ENCODE results near the gene FGF1.

FGF1 gene

DNA sequence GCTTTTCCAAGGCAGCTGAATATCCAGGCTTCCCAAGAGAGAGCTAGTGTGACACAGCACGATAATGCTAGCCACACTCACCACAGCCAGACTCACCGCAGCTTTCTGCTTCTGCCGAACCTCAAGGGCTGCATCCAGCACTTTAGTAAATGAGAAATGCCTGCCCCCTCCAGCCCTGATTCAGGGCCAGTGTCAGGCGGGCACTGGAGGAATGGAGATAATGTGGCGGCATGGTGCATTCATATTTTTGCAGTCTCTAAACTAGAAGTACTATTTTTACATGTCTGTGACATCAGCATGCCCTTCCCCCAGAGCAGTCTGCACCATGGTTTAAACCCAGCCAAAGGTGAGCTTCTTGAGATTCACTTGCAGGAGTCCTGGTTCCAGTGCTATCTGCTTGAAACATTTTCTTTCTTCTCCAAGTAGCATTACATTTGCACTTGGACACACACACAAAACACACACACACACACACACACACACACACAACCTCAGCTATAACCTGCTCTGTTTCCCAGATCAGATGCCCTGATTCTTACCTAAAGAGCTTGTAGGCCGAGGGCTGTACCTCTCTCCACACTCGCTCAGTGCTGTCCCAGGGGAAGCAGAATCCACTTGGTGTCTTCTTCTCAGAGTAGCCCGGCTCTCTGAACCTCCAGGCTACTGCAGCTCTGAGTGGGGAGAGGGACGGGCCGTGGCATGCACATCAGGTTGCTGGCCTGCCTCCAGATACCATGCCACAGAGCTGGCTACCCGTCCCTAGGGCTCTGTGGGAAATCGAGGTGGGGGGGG lies at the start of gene FGF1:
FGF1 (minus strand) TSS at position 673 of the 792 bp plus-strand sequence. CDS start 71,963 bp downstream, outside the sequence.
- DNase-seq (ENCODE audit: low spot score), result peak; percentile 77

DNA sequence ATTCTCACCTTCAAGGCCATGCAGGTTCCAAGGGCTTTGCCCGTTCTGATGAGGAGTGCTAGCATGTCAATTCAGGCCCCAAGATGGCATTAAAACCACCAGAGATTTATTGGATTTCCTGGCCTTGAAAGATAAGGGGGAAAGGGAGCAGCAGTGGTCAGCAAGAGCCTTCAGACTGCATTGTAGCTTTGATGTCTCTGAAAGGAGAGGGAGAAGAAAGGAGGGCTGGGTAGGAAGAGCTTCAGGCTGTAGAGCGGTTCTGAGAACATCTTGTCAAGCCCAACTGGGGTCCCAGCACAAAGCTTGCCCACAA lies 41.8 kb upstream of the FGF1 start:
- no peak for DNase-seq (ENCODE audit: low spot score)

DNA sequence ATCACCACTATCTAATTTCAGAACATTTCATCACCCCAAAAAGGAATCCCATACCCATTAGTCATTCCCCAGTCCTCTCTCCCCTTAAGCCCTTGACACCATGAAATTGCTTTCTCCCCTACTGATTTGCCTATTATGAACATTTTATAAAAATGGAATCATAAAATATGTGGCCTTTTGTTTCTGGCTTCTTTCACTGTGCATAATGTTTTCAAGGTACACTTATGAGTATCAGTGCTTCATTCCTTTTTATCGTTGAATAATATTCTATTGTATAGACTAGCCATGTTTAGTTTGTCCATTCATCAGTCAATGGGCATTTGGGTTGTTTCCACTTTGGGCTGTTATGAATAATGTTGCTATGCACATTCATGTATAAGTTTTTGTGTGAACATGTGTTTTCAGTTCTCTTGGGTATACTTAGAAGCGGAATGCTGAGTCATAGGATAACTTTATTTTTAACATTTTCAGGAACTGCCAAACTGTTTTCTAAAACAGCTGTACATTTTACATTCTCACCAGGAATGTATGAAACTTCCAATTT lies 40.4 kb upstream of the FGF1 start:
- no peak for DNase-seq (ENCODE audit: low spot score)

DNA sequence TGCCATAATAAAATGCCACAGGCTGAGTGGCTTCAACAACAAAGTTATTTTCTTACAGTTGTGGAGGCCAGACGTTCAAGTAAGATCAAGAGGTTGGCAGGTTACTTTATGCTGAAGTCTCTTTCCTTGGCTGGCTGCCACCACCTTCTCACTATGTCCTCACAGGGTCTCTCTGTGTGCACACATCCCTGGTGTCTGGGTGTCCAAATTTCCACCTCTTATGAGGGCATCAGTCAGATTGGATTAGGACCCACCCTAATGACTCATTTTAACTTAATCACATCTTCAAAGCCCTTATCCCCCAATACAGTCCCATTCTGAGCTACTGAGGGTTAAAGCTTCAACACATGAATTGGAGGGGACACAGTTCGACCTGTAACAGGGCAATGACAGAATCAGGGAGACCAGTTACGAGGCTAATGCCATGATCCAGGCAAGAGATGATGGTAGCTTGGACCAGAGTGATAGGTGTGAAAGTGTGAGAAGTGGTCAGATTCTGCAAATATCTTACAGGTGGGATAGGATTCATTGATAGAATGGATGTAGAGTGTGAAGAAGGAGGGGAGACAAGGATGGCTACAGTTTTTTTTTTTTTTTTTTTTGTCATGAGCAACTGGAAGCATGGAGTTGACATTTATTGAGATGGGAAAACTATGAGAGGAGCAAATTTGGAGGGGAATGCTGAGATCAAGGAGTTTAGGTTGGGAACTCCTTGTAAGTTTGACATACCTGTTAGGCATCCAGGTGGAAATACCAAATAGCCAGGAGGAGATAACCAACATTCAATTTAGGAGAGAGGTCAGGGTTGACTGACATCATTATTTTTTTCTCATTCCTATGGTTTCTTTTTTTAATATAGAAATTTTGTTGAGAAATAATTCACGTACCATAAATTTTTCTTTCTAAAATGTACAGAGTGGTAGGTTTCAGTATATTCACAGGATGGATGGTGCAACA lies 39.6 kb upstream of the FGF1 start:
- DNase-seq (ENCODE audit: low spot score), result no peak

DNA sequence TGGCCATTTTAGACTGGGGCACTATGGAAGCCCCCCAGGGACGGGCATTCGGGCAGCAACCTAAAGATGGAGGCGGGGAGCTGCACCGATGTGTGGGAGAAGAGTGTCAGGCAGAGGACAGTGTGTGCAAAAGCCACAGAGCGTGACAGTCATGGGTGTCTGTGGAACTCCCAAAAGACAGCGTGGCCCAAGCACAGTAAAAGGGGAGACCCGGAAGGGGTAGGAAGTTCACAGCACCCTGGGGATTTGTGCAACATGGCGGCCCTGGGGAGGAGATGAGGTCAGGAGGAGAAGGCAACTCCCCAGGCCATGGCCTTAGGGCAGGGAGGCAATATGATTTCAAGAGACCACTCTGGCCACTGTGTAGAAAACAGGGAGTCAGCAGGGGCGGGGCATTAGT lies 38.9 kb upstream of the FGF1 start:
- no peak for DNase-seq (ENCODE audit: low spot score)

DNA sequence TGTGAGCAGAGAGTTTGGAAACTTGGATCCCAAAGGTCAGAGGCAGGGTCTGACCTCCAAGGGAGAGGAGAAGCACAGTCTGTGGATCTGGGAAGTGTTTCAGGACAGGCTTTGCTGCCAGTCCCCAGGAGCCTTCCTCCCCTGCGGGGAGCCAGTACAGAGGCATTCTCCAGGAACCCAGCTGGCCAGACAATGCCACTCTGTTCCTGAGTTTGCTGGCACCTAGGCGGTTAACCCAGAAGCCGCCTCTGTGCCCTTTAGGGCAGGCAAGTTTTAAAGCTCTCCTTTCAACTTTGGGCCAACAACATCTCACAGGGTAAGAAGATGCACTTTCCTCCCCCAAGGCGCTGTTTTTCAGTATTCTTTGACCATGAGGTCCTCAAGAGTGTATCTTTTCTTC lies 37.0 kb upstream of the FGF1 start:
- no peak for DNase-seq (ENCODE audit: low spot score)

DNA sequence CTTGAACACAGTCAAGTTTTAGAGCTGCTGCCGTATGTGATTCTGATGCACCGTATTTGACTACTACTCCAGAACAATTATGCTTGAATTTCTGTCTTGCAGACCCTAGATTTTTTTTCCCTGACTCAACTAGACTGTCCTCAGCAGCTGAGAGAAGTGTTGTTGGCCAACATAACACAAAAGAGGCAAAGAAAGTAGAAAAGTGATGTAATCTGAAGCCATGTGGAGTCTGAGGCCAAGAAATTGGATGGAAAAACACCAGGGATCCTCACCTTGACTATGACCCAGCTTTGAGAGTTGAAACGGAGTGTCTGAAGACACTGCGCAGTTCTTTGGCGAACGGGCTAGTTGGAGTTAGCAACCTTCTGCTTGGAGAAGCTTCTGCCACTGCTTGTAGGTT lies 36.3 kb upstream of the FGF1 start:
- DNase-seq (ENCODE audit: low spot score), result no peak

DNA sequence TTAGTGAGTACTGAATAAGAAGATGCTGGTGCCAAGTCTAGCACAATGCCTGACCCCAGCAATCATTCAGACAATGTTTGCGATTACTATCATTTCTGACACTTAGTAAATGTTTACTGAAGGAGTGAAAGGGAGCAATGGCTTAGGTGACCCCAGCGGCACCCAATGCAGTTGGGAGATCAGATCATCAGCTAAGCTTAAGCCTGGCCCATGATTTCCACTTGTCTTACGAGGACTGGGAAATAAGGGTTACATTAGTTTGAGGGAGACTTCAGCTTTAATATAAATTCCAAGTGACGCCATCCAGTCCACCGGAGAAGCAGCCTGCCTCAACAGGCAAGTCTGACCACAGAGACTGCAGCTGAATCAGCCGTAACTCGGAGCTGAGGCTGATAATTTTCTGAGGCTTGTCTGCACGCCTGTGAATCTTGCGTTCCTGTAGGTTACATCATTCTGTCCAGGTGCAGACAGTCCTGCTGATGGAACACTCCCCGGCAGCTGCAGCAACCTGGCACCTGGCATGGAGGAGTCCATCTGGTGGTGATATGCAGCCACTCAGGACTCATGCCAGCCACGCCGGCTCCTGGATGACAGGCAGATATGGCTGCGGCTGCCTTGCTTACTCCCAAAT lies 34.9 kb upstream of the FGF1 start:
- DNase-seq (ENCODE audit: low spot score), result no peak

DNA sequence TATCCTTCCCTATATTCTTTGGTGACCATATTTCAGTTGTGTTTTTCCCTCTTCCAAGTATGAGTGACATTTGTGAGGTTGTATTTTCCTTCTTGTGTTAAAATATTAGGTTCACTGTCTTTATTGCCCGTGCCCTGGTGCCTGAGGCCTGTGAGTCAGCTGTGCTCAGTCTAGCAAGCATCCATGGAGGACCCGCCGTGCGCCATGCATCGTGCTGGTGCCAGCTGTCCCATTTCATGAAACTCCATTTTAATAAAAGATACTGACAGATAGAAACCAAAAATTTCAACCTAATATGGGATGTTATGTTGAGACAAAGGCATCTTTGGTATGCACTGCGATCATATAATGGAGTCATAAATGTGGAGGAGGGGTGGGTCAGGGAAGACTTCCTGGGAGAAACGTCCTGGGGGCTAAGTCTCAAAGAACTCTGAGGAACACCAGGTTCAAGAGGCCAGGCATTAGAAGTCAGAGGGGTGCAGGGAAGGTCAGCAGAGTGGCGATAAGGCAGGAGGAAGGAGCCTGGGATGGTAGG lies 34.0 kb upstream of the FGF1 start:
- DNase-seq (ENCODE audit: low spot score), result no peak

DNA sequence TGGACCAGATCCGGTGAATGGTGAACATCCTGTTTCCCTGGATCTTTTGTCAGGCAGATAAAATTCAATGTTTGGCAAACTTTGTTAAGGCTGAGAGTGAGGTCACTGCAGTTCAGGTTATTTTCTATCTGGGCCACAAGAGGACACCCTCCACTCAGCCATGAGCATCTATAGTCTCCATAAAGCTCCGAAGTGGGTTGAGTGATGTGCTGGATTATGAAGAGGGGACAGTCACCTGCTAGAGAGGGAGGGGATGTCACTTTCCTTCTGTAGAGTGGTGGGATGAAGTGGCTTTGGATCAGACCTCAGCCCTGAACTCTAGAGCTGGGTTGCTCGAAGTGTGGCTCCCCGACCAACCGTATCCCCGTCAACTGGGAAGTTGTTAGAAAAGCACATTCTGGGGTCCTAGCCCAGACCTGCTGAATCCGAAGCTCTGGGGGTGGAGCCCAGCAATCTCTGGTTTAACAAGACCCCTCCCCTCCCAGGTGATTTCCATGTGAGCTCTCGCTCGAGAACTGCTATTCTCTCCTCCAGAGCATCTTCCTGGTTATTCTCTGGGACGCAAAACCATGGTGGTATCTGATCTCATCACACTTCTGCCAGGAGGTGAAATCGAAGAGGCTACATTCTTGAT lies 31.8 kb upstream of the FGF1 start:
- peak; percentile 55 for DNase-seq (ENCODE audit: low spot score)

DNA sequence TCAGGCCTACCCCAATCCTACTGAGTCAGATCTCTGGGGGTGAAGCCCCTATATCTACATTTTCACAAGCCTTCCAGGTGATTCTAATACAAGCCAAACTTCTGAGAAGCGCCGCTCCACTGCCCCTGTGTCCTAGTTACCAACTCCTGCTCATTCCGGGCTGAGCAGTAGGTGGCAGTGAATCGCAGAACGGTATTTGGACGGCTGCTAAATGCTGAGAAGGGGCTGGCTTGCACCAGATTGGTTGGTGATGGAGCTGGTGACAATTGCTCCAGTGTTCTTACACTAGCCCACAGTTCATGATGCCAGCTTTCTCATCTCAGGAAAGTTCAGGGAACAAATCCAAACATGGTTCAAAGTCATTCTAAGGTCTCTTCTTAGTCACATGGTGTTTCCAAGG lies 31.1 kb upstream of the FGF1 start:
- DNase-seq (ENCODE audit: low spot score), result peak; percentile 68

DNA sequence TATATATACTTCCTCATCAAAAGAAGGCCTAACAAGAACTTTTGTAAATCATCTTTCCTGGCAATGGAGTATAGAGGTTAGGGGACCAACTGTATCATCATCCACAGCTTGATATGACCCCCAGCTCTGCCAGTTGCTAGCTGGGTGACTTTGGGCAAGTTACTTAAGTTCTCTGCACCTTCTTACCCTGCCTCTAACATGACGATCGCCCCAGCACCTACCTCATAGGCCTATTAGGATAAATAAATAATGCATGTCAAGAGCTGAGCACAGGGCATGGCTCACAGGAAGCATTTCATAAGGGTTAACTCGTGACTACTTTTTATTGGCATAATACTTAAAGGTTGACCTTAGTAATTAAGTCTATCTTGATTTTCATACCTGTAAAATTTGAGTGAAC lies 29.4 kb upstream of the FGF1 start:
- no peak for DNase-seq (ENCODE audit: low spot score)

DNA sequence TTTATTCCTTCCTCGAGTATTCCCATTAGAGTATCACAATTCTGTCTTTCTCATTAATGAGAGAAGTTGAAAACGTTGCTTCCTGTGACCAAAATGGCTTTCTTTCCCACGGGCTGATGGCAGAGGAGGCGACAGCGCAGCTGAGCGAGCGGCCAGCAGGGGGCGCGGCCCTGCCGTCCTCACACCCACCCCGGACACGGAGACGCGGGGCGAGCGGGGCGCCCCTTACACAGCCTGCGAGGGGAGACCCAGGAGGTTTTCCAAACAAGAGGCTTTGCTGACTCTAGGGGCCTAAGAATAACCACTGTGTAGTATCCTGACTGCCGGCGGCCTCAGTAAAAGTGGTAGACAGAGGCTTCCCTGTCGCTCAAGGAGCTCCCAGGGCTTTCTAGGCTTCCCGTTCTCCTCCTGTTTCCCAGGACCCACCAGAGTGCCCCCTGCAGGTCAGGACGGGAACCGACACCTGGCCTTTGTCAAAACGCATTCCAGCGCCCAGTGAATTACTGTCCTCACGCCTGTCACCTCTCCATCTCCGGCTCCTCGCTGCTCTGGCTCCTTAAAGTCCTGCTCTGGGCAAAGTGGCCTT lies 27.3 kb upstream of the FGF1 start:
- peak; percentile 82 for DNase-seq (ENCODE audit: low spot score)

DNA sequence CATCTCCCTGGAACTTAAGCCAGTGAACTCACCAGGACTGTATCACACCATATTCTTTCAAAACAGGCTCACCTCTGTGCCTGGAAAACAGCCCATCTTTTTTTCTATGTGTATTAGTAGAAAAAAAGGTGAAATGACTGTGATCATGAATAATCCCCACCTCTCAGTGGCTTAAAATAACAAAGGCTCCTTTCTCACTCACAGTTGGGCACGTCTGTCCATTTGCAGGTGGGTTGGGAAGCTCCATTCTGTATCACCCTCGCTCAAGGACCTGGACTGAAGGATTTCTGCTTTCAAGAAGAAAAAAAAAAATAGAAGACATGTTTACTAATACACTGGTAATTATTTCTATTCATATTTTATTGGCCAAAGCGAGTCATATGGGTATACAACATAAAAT lies 17.3 kb upstream of the FGF1 start:
- no peak for DNase-seq (ENCODE audit: low spot score)

DNA sequence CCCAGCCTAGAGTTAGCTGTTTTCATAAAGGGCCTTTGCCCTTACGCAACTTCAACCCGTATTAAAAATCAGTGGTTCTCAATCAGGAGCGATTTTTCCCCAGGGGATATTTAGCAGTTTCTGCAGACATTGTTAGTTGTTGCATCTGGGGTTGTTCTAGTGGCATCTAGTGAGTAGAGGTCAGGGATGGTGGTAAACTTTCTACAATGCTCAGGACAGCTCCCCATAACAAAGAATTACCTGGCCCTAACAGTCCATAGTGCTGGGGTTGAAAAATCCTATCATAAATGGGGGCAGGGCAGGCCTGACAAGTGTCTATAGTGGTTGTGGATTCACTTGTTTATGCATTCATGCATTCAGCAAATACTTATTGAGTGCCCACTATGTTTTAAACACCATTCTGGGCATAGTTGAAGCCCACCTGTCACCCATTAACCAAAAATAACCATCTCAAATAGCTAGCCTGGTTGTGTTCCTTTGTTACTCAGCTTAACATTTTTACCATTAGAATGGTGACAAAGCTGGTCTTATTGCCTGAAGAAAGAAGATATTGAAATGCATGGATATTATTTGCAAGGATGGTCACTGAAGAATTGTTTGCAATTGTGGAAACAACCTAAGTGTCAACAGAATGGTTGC lies 15.9 kb upstream of the FGF1 start:
- DNase-seq (ENCODE audit: low spot score), result no peak

DNA sequence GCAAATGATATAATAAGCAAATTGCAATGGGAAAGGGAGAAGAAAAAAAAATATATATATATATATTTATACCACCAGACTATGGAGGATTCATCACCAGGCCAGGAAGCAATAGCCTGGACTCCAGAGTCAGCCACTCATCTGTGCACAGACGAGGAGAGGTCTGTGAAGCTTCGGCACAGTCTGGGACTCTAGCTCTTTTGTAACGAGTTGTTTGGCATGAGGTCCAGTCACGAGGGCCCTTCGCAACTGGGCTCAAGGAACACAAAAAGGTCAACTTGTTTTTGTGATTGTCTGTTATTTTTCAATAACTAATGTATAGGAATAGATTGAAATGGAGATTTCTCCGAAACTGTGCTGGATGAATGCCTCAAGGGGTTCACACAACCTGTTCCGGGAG lies 14.7 kb upstream of the FGF1 start:
- DNase-seq (ENCODE audit: low spot score), result no peak

DNA sequence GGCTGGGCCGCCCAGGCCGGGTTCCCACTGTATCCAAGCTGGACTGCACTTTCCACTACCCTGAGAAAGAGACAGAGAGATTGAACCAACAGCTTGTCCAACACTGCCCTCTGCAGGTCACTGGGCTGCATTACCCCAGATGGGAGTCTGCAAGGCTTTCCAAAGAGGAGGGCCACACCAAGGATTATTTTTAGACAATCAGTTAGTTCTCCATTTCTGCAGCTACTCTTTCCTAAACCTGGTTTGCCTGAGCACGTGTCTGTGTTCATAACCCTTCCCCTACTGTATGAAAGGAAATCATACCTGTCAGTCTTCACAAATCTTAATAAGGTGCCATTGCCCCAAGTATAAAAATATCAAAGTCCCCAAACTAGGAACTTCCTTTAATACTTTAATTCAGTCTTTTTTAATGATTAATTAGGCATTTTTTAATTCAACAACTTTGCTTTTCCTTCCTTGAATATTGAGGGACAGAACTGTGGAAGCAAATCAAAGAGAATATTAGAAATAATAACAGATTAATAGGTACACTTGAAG lies 13.4 kb upstream of the FGF1 start:
- peak; percentile 88 for DNase-seq (ENCODE audit: low spot score)

DNA sequence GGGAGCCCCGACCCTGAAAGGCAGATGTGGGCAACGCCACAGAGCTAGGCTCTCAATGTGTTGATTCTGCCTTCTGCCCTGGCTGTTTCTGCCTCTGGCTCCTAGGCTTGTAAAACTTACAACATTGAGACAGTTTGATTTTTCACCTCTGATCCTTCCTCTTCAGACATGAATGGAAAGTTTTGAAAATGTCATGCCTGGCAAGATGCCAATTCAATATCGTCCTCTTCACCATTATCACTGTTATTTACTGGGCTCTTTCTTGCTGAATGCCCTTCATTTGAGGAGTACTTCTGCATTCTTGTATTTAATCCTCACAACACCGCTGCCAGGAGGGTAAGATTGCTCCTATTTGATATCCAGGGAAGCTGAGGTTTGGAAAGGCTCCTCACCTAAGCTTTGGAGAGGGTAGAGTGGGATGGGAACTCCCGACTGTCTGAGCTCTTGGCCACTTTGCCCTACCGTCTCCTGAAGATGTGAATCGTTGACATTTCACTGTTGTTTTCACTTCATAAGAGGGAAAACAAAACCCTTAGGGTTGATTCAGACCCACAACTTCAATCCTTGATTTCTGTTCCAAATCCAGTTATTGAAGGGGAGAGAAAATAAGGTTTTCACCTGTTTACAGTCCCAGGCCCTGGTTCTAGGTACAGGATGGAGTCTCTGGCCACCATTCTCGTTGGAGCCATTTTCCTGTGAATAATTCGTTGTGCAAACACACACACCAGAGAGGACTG lies 12.7 kb upstream of the FGF1 start:
- DNase-seq (ENCODE audit: low spot score), result no peak

DNA sequence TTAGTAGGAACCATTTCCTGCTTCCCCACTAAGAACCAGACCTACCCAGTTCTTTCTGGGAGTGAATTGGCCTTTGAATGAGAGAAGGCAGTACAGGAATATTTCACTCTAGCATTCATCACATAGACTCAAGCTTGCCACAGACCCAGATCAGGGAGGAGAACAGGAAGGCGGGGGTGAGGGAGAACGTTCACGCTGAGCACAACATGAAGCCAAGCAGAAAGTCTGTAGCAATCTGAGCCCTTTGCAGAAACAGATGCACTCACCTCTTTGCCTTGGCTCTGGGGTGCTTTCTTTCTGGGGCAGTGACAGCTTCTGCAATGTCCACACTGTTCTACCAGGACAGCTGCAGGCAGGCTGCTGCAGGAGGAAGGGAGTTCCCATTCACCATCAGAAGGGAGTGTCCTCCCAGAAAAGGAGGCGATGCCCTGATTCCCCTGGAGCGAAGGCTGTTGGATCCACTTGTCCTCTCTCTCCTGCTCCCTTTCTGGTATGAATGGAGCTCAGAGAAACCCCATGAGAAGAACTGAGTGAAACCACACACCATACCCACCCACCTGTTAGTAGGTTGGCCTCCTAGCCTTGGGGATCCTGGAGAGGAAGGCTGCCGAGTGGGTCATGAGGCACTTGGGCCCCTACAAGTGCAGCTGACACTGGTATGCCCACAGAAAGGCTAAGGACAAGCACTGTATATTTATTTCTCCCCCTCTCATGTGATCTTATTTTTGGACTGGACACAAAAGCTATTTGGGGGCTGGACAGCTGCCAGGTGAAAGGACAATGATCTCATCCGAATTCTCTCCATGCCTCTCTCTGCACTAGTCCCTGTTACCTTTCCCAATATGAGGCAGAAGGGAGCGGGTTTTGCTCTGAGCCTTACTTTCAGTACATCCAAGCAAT lies 11.7 kb upstream of the FGF1 start:
- peak; percentile 45 for DNase-seq (ENCODE audit: low spot score)
